Measurements from ENCODE around the gene DCXR. TPM values are rescaled to one million over a fixed set of nuclear protein-coding genes. Genes with fewer than 3 reads are reported as not detected.

The DCXR gene
- total RNA-seq, 1 donor from 2014 or later, result 175 TPM

- peak; percentile 85 for ATAC-seq
- peak; percentile 92 for DNase-seq (ENCODE audit: missing footprints)
- intact Hi-C loops (cut with DNase I), result loop anchor here (1.0 kb wide), 2 partner anchors 14 to 123 kb away; no protein-coding TSS in a partner anchor
These were observed 6.8 kb downstream of the DCXR start for GRCh38 chr17:82030470-82031302.

GRCh38 chr17:82029990-82030469 lies 7.5 kb downstream of the DCXR start:
- DNase-seq (ENCODE audit: missing footprints) (no peak), ATAC-seq (peak; percentile 2)
- intact Hi-C loops (cut with DNase I), result loop anchor here (1.0 kb wide), 2 partner anchors 14 to 123 kb away; no protein-coding TSS in a partner anchor

- intact Hi-C loops (cut with DNase I), result no loop called here
- ATAC-seq, result peak; percentile 23
- DNase-seq (ENCODE audit: missing footprints), result no peak
These were observed 8.1 kb downstream of the DCXR start for GRCh38 chr17:82029391-82029790.

- DNase-seq (ENCODE audit: missing footprints), result no peak
- no peak for ATAC-seq
- intact Hi-C loops (cut with DNase I), result no loop called here
These were observed 8.5 kb downstream of the DCXR start for GRCh38 chr17:82028966-82029365.

GRCh38 chr17:82028246-82028645 lies 9.3 kb downstream of the DCXR start:
- no peak for DNase-seq (ENCODE audit: missing footprints)
- ATAC-seq, result no peak
- intact Hi-C loops (cut with DNase I), result no loop called here

- DNase-seq (ENCODE audit: missing footprints), result no peak
- ATAC-seq, result no peak
- intact Hi-C loops (cut with DNase I), result no loop called here
These were observed 11.9 kb downstream of the DCXR start for GRCh38 chr17:82025401-82026107.

- ATAC-seq, result no peak
- DNase-seq (ENCODE audit: missing footprints), result no peak
- intact Hi-C loops (cut with DNase I), result no loop called here
These were observed 12.6 kb downstream of the DCXR start for GRCh38 chr17:82024859-82025258.

- intact Hi-C loops (cut with DNase I), result no loop called here
- DNase-seq (ENCODE audit: missing footprints) (no peak), ATAC-seq (no peak)
These were observed 13.9 kb downstream of the DCXR start for GRCh38 chr17:82023447-82024241.

- intact Hi-C loops (cut with DNase I), result no loop called here
- ATAC-seq (peak; percentile 95), DNase-seq (ENCODE audit: missing footprints) (peak; percentile 100)
These were observed 14.5 kb downstream of the DCXR start, which contains the start of gene LRRC45 for GRCh38 chr17:82022981-82023446. Gene LRRC45, plus strand, starts transcription at chr17:82023305. Its CDS starts 339 bp downstream, at chr17:82023644.

GRCh38 chr17:82022310-82022980 lies 15.1 kb downstream of the DCXR start, which contains the start of gene CENPX:
Gene CENPX, minus strand, starts transcription at chr17:82022878. Its CDS starts 17 bp downstream, at chr17:82022861.
- ATAC-seq (no peak), DNase-seq (ENCODE audit: missing footprints) (peak; percentile 82)
- intact Hi-C loops (cut with DNase I), result no loop called here

GRCh38 chr17:82021900-82022309 lies 15.6 kb downstream of the DCXR start:
- intact Hi-C loops (cut with DNase I), result loop anchor here (1.0 kb wide), 1 partner anchor 63 kb away; no protein-coding TSS in a partner anchor
- ATAC-seq, result no peak
- DNase-seq (ENCODE audit: missing footprints), result no peak

GRCh38 chr17:82021107-82021899 lies 16.2 kb downstream of the DCXR start:
- ATAC-seq, result peak; percentile 15
- intact Hi-C loops (cut with DNase I), result loop anchor here (1.0 kb wide), 1 partner anchor 62 kb away; no protein-coding TSS in a partner anchor
- no peak for DNase-seq (ENCODE audit: missing footprints)

GRCh38 chr17:82020572-82021106 lies 16.9 kb downstream of the DCXR start:
- ATAC-seq, result no peak
- DNase-seq (ENCODE audit: missing footprints), result no peak
- intact Hi-C loops (cut with DNase I), result loop anchor here (1.0 kb wide), 1 partner anchor 61 kb away; no protein-coding TSS in a partner anchor

GRCh38 chr17:82019690-82020571 lies 17.6 kb downstream of the DCXR start:
- intact Hi-C loops (cut with DNase I), result no loop called here
- ATAC-seq (no peak), DNase-seq (ENCODE audit: missing footprints) (peak; percentile 85)

GRCh38 chr17:82018989-82019689 lies 18.4 kb downstream of the DCXR start:
- DNase-seq (ENCODE audit: missing footprints), result no peak
- ATAC-seq, result no peak
- intact Hi-C loops (cut with DNase I), result no loop called here

Data from Right ventricle myocardium inferior (tissue), 1 donor.